NCI-H2227 treated with DMSO at 0.1 percent for 48 hours (cell line): ENCODE measurements around the gene R3HDM1.
"Not testable (repeated sequence)": the region's sequence is repeated elsewhere in the genome, so short reads cannot be mapped to it uniquely, and the experiment has no call there.

Source experiments
- DNase-seq: peaks from one replicate; lab custom pipeline; 2025; lab: John Stamatoyannopoulos, UW

R3HDM1 gene

DNA sequence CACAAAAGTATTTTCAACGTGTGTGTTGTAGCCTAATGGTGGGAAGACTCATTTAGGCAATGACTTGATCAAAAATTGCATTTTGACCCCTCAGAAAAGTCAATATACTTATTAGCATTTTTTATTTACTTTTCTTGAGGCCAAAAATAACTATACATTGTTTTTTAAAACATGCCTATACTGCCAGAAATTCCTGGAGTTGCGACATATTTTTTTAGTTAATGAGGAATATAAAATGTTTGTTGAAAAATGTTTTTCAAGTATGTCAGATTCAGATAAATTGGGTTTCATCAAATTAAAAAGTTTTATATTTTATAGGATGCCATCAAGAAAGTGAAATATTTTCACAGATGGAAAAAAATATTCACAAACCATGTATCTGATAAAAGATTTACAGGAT lies 39.6 kb downstream of the R3HDM1 start:
- no peak for DNase-seq

GRCh38 chr2:135573620-135574019 lies 42.3 kb downstream of the R3HDM1 start:
- DNase-seq, result no peak

- no peak for DNase-seq
Observed at GRCh38 chr2:135581282-135581681, 50.0 kb downstream of the R3HDM1 start.

DNA sequence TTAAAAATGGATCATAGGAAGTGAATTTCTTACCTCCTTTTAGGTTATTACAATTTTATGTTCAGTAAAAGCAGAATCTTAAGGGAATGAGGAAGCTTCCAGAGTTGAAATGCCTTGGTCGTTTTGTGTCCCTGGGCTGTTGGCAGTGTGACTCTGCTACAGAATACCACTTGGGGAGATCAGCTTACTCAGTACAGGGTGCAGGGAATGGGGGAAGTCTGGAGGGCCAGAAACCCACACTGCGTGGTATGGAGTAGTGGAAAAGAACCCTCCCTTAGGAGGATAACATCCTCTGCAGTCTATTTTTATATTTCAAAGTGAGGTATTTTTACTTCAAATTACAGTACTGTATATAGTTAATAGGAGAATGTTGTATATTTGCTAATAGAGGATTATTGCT lies 51.1 kb downstream of the R3HDM1 start:
- no peak for DNase-seq

- no peak for DNase-seq
Observed at GRCh38 chr2:135585586-135585985, 54.3 kb downstream of the R3HDM1 start.

- no peak for DNase-seq
Observed at GRCh38 chr2:135586148-135586547, 54.9 kb downstream of the R3HDM1 start.

DNA sequence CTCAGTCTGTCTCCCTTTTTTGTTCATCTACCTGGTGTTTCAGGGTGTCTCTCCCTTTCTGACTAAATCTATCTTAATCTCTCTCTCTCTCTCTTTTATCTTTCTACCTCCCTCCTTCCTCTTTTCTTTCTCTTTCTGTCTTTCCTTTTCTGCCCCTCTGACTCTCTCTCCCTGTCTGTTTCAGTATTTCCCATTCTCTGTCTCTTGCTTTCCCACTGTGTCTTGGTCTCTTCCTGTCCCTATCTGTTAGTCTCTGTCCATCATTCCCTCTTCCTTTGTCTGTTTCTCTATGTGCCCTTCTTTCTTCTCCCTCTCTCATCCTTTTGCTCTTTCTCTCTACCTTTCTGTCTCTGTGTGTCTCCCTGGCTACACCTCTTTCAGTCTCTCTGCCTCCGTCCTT lies 56.7 kb downstream of the R3HDM1 start:
- no peak for DNase-seq

GRCh38 chr2:135590619-135591260 lies 59.5 kb downstream of the R3HDM1 start:
- no peak for DNase-seq

GRCh38 chr2:135600915-135601314 lies 69.6 kb downstream of the R3HDM1 start:
- no peak for DNase-seq

DNA sequence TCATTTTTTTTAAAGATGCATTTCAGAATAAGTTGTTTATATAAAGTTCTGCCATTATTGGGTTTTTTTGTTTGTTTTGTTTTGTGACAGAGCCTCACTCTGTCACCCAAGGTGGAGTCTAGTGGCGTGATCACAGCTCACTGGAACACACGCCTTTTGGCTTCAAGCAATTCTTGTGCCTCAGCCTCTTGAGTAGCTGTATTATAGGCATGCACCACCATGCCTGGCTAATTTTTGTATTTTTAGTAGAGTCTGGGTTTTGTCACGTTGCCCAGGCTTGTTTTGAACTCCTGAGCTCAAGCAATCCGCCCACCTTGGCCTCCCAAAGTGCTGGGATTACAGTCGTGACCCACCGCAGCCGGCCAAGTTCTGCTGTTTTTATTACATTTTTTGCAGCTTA lies 72.3 kb downstream of the R3HDM1 start:
- no peak for DNase-seq

GRCh38 chr2:135607561-135607960 lies 76.3 kb downstream of the R3HDM1 start:
- DNase-seq, result no peak

DNA sequence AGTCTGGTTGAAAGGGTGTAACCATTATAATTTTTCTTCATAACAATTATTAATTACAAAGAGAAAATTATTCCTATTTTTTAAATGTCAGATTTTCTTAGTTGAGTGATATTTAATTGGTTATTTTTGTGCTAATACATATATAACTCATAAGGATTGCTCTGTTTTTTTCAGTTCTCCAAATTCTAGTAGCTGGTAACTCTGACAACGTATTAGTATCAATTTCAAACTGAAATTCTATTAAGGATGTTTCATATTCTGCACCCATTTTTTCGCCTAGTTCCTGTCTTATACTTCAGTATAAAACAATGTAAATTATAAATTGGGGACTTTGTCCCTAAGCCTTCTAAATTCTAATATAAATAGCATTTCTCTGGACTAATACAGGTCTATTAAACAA lies 81.0 kb downstream of the R3HDM1 start:
- no peak for DNase-seq

DNA sequence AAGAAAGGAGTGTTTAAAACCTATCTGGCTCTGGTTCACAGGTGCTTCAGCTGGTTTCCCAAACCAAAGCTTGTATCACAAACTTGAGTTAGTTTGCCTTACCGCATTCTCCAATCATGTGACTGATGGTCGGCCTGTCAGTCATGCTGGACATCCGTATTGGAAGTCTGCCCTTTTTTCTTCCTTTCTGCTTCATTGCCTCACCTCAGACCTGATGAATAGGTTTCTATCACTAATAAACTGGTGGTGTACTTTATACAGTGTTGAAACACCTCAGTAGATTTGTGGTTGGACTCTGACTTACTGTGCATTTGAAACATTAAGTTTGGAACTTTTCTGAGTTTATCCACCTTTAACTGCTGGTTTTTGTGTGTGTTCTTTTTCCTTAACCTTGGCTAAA lies 84.1 kb downstream of the R3HDM1 start:
- DNase-seq, result no peak

DNA sequence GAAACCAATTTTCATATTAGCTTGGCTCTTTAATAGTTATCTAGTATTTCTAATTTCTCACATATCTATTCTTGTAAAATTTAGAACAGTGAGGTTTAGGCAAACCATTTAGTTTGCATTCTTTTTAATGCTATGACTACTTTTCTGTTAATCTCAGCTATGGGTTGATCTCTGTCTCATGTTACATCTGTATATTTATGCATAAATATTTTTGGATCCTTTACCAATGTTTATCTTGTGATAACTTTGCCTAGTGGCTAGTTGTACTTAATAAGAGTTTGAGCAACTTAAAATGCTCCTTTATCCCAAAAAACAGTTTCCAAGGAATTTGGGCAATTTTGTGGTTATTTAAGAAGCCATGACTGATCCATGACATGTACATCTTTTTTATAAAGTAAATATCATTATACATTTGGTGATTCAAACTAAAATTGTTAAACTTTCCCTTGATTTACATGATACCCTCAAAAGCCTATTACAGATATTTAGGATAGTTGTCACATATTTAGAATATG lies 86.3 kb downstream of the R3HDM1 start:
- DNase-seq, result no peak

DNA sequence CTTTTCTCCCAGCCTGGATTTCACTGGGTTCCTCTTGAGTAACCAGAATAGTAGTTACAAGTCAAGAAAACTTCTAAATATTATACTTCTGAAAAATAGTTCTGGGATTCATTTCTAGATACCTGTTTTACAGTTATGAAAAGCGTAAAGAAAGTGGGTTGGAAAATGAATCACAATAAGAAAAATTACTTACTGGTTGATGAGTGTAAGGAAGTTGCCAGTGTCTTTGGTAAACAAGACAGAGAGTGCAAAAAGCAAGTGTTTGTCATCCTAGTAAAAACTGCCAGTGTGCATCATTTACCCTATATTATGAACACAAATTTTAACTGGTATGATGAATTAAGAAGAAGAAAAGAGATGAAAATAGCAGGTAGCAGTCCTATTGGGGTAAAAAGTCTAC lies 88.9 kb downstream of the R3HDM1 start:
- no peak for DNase-seq

- DNase-seq, result no peak
Observed at GRCh38 chr2:135629520-135629919, 98.2 kb downstream of the R3HDM1 start.

DNA sequence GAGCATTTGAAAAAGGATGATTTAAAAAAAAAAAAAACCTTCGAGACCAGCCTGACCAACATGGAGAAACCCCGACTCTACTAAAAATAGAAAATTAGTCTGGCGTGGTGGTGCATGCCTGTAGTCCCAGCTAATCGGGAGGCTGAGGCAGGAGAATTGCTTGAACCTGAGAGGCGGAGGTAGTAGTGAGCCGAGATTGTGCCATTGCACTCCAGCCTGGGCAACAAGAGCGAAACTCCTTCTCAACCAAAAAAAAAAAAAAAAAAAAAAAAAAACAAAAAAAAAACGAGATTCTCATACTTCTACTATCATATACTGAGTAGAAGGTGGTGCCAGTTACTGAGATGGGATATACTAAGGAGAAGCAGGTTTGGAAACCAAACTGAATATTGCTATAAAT lies 98.8 kb downstream of the R3HDM1 start:
- not testable (repeated sequence) for DNase-seq

DNA sequence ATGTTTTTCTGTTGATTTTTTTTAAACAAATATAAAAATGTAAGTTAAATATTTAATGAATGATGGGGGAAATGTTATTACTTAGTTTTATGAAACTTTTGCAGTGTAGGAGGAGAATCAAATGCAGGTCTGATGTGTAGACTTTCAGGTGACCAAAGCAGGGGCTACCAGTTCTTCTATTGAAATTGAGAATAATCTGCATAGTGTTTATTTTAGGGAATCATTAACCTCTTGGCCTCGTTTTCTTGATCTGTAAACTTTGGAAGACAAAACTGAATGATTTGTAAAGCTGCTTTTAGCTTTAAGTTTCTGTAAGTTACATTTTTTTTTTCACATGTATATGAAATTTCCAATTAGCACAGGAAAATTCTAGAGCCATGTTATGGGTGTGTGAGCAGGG lies 99.2 kb downstream of the R3HDM1 start:
- no peak for DNase-seq

- DNase-seq, result no peak
Observed at GRCh38 chr2:135633582-135633981, 102.3 kb downstream of the R3HDM1 start.

- no peak for DNase-seq
Observed at GRCh38 chr2:135635212-135635835, 104.0 kb downstream of the R3HDM1 start.

- no peak for DNase-seq
Observed at GRCh38 chr2:135636982-135637381, 105.7 kb downstream of the R3HDM1 start.

DNA sequence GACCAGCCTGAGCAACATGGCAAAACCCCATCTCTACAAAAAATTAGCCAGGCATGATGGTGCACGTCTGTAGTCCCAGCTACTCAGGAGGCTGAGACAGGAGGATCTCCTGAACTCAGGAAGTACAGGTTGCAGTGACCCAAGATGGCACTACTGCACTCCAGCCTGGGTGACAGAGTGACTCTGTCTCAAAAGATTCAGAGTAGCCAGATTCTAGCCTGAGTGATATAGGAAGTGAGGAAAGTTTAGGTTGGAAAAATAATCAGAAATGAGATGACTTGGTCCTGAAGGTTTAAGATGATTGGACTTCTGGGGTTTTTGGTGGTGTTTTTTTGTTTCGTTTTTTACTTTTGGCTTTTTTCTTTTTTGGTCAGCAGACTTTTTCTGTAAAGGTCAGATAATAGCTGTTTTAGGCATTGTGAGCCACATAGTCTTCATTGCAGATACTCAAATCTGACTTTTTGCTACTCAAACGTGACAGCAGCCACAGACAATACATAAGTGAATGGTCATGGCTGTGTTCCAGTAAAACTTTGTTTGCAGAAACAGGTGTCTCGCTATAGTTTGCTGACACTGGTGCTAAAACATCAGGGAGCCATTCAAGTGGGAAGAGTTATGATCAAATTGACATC lies 106.3 kb downstream of the R3HDM1 start:
- no peak for DNase-seq

DNA sequence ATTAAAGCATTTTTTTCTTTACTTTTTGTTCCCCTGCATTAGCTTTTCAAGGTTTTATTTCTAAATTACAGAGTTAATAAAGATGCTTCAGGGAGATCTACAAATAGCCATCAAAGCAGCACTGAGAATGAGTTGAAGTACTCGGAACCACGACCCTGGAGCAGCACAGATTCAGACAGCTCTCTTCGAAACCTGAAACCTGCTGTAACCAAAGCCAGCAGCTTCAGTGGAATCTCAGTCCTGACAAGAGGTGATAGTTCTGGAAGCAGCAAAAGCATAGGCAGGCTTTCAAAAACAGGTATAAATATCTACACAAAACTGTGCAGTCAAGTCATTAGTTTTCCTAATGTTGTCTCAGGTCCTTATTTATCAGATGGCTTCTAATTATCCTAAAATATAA lies 107.5 kb downstream of the R3HDM1 start:
- no peak for DNase-seq
